ENCODE data around the gene TBX22.
"Not testable (repeated sequence)": the region's sequence is repeated elsewhere in the genome, so short reads cannot be mapped to it uniquely, and the experiment has no call there.

DNA sequence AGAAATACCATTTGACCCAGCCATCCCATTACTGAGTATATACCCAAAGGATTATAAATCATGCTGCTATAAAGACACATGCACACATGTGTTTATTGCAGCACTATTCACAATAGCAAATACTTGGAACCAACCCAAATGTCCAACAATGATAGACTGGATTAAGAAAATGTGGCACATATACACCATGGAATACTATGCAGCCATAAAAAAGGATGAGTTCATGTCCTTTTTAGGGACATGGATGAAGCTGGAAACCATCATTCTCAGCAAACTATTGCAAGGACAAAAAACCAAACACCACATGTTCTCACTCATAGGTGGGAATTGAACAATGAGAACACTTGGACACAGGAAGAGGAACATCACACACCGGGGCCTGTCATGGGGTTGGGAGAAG is 61.1 kb downstream of the TBX22 start:
- TF ChIP-seq EP300, POLR2AphosphoS5, POLR2A (IDR thresholded peaks at IDR 0.05): not testable (repeated sequence)
- TF ChIP-seq, protein P1, sequence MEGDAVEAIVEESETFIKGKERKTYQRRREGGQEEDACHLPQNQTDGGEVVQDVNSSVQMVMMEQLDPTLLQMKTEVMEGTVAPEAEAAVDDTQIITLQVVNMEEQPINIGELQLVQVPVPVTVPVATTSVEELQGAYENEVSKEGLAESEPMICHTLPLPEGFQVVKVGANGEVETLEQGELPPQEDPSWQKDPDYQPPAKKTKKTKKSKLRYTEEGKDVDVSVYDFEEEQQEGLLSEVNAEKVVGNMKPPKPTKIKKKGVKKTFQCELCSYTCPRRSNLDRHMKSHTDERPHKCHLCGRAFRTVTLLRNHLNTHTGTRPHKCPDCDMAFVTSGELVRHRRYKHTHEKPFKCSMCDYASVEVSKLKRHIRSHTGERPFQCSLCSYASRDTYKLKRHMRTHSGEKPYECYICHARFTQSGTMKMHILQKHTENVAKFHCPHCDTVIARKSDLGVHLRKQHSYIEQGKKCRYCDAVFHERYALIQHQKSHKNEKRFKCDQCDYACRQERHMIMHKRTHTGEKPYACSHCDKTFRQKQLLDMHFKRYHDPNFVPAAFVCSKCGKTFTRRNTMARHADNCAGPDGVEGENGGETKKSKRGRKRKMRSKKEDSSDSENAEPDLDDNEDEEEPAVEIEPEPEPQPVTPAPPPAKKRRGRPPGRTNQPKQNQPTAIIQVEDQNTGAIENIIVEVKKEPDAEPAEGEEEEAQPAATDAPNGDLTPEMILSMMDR (IDR thresholded peaks at IDR 0.05), result not testable (repeated sequence)

Data from gastroesophageal sphincter (tissue), 3 donors.